Astrocyte of the spinal cord (primary cell): ENCODE measurements around the gene OR2AJ1.

Experiments used
- DNase-seq: peaks from one replicate; pipeline ENCODE4 v3.0.0; 2011; ENCODE audit warnings: low read depth, low spot score
- H3K4me3 ChIP-seq: 2 replicates; pipeline ENCODE4 v1.5.1; 2011; ENCODE audit warnings: low read depth, mild to moderate bottlenecking, low read length, moderate library complexity
- in situ Hi-C: cut with HindIII; loops from 2 replicates; pipeline ENCODE4 v1.10.0; 2017; ENCODE audit warnings: low sequenced_read_pairs
- TF ChIP-seq, protein P1 (sequence below): IDR thresholded peaks from 2 replicates; pipeline ENCODE4 v1.5.1; 2012; ENCODE audit warnings: low read depth, mild to moderate bottlenecking, low read length, inconsistent platforms

OR2AJ1 gene

DNA sequence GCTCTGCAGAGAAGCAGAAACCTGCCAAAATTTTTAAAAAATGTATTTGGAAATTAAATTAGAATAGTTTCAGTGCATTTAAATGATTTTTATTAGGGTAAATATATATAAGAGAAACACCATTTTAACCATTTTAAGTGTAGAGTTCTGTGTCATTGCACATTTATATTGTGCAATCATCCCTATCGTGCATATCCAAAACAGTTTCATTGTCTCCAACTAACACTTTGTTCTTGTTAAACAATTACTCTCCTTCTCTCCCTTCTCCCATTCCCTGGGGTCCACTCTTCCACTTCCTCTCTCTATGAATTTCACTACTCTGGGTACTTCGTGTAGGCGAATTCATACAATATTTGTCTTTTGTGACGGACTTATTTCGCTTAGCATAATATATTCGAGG lies 17.9 kb downstream of the OR2AJ1 start:
- TF ChIP-seq, protein P1, sequence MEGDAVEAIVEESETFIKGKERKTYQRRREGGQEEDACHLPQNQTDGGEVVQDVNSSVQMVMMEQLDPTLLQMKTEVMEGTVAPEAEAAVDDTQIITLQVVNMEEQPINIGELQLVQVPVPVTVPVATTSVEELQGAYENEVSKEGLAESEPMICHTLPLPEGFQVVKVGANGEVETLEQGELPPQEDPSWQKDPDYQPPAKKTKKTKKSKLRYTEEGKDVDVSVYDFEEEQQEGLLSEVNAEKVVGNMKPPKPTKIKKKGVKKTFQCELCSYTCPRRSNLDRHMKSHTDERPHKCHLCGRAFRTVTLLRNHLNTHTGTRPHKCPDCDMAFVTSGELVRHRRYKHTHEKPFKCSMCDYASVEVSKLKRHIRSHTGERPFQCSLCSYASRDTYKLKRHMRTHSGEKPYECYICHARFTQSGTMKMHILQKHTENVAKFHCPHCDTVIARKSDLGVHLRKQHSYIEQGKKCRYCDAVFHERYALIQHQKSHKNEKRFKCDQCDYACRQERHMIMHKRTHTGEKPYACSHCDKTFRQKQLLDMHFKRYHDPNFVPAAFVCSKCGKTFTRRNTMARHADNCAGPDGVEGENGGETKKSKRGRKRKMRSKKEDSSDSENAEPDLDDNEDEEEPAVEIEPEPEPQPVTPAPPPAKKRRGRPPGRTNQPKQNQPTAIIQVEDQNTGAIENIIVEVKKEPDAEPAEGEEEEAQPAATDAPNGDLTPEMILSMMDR: no peak
- H3K4me3 ChIP-seq: no peak overlapping the region
- DNase-seq: no peak
- in situ Hi-C loops: no loop called here

DNA sequence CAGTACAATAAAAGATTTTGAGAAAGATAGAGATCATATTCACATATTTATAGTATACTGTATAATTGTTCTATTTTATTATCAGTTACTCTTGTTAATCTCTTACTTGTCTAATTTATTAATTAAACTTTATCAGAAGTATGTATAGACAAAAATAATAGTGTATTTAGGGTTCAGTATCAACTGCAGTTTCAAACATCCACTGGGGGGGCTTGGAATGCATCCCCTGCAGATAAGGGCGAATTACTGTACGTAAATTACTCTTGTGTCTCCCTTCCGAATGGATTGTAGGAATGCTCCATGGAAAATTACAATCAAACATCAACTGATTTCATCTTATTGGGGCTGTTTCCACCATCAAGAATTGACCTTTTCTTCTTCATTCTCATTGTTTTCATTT lies 23.9 kb downstream of the OR2AJ1 start, which contains the start of gene OR2L8:
TSS of gene OR2L8 (plus strand) at position 301 of the 400 bp plus-strand sequence. CDS start at position 301, 0 bp downstream.
- in situ Hi-C loops: no loop called here
- H3K4me3 ChIP-seq: no peak within 1 kb of the TSS
- TF ChIP-seq, protein P1: no peak
- DNase-seq: no peak

DNA sequence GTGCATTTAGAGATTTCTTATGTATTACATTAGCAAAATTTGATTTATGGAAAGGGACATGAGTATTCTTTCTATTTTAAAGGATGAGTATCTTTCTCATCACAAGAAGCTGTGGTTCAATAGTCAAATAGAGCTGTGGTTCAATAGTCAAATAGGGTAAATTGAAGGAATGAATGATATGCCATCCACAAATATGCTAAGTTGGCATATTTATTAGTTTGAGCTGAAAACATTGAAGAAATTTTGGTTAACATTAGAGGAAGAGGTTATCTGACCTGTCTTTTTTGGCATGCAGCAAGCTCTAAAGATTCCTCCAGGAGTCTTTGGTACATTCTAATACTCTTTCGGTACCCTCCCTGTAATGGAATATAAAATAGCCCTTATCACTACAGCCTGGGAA lies 28.7 kb downstream of the OR2AJ1 start:
- TF ChIP-seq, protein P1: no peak
- in situ Hi-C loops: no loop called here
- DNase-seq: no peak
- no peak overlapping the region for H3K4me3 ChIP-seq

DNA sequence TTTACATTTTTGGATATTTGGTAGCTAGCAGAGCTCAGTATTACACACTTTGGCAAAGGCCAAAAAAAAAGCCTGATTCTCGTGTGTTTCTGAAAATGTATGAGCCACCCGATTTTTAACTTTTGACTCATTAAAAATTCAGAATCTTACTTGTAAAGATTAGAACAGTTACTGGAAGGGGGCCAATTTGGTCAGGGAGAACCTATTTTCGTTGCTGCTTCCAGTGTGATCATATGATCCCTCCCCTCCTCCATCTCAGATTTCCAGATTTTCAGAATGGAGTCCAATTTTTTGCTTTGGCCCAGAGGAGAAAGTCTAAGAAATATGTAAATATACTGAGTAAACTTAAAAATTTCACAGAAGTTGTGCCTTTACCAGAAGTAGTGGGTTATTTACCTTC lies 37.1 kb downstream of the OR2AJ1 start:
- in situ Hi-C loops: no loop called here
- TF ChIP-seq, protein P1: no peak
- DNase-seq: no peak
- H3K4me3 ChIP-seq: no peak overlapping the region

DNA sequence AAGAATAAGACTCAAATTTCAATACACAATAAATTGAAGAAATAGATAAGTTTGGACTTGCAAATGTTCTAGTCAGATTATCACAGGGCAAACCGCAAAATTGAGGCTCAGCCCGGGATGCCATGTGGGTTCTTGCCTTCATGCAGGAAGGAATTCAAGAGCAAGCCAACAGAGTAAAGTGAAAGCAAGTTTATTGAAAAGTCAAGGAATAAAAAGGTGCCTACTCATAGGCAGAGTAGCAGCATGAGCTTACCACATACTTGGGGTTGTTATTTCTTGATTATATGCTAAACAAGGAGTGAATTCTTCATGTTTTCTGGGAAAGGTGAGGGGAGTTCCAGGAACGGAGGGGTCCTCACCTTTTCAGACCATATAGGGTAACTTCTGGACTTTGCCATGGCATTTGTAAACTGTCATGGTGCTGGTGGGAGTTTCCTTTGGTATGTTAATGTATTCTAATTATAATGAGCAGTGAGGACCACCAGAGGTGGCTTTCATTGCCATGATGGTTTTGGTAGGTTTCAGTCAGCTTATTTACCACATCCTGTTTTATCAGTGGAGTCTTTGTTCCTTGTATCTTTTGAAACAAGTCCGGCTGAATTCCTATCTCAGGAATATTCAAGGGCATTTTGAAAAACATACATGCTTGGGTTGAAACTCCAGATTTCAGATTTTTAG lies 38.4 kb downstream of the OR2AJ1 start:
- no peak for DNase-seq
- TF ChIP-seq, protein P1: no peak
- no peak overlapping the region for H3K4me3 ChIP-seq
- in situ Hi-C loops: no loop called here

DNA sequence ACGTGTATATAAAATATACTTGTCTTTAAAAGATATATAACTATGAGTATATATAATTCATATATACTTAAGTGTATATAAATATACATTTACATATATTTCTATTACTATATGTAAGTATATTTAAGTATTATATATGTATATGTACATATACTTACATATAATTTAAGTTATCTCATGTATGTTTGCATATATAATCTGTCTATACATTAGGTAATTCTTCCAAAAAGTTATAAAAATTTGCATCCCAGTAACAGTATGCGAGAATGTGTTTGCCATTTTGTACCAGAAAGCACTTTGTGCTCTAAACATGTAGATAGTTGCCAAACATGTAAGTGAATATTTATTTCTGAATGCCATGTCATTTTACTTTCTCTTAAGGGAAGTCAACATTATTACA lies 40.2 kb downstream of the OR2AJ1 start, which contains the start of gene OR2AK2:
TSS of gene OR2AK2 (plus strand) at position 301 of the 400 bp plus-strand sequence. CDS start 144 bp downstream, outside the sequence.
- TF ChIP-seq, protein P1: no peak
- in situ Hi-C loops: no loop called here
- DNase-seq: no peak
- H3K4me3 ChIP-seq: no peak within 1 kb of the TSS
